GM23338 (cell line): ENCODE data around the gene TBX3. TPM values are rescaled to one million over a fixed set of nuclear protein-coding genes. Genes with fewer than 3 reads are reported as not detected.
A peak's percentile ranks its signal among the peaks of the same experiment; 100 is the strongest.

Experiments
- ATAC-seq: fragments of 200-7000 bp; cut with Tn5 transposase; 3 replicates; pipeline ENCODE4 v1.9.1; 2020
- DNase-seq: peaks from one replicate; pipeline ENCODE4 v3.0.0-alpha.2; 2015; ENCODE audit warnings: low spot score
- H2AFZ ChIP-seq: fragments of 200-600 bp; sonication (generic); 2 replicates; pipeline ENCODE4 v1.8.0; 2016; ENCODE audit warnings: antibody characterized with exemption, mild to moderate bottlenecking, moderate library complexity
- H3F3A ChIP-seq: fragments of 200-600 bp; sonication (generic); replicated peaks from 2 replicates; pipeline ENCODE4 v1.8.0; 2017; ENCODE audit warnings: antibody characterized with exemption, mixed run types, low read depth
- H3K27ac ChIP-seq: fragments of 200-600 bp; sonication (generic); 2 replicates; pipeline ENCODE4 v1.6.1; 2016; ENCODE audit warnings: low read depth
- H3K27me3 ChIP-seq: fragments of 200-600 bp; sonication (generic); 2 replicates; pipeline ENCODE4 v1.8.0; 2016; ENCODE audit warnings: mild to moderate bottlenecking, mixed run types, moderate library complexity; ENCODE audit not compliant: insufficient read depth
- H3K36me3 ChIP-seq: fragments of 200-600 bp; sonication (generic); 2 replicates; pipeline ENCODE4 v1.8.0; 2016; ENCODE audit warnings: mild to moderate bottlenecking; ENCODE audit not compliant: insufficient read depth
- H3K4me1 ChIP-seq: fragments of 200-600 bp; sonication (generic); 2 replicates; pipeline ENCODE4 v1.8.0; 2016; ENCODE audit warnings: mild to moderate bottlenecking, moderate library complexity; ENCODE audit not compliant: insufficient read depth
- H3K4me2 ChIP-seq: fragments of 200-600 bp; sonication (generic); 2 replicates; pipeline ENCODE4 v1.7.1; 2017; ENCODE audit warnings: mixed run types
- H3K4me3 ChIP-seq: fragments of 200-600 bp; sonication (generic); 2 replicates; pipeline ENCODE4 v1.6.1; 2016; ENCODE audit warnings: mixed run types
- H3K79me2 ChIP-seq: fragments of 200-600 bp; sonication (generic); replicated peaks from 2 replicates; pipeline ENCODE4 v1.8.0; 2017; ENCODE audit warnings: mild to moderate bottlenecking; ENCODE audit not compliant: insufficient read depth
- H3K9me2 ChIP-seq: fragments of 200-600 bp; sonication (generic); 2 replicates; pipeline ENCODE4 v1.8.0; 2017; ENCODE audit not compliant: insufficient read depth
- H4K20me1 ChIP-seq: fragments of 200-600 bp; sonication (generic); replicated peaks from 2 replicates; pipeline ENCODE4 v1.8.0; 2017; ENCODE audit warnings: mild to moderate bottlenecking; ENCODE audit not compliant: insufficient read depth
- H3K27ac Mint-ChIP-seq: 2 replicates; pipeline ENCODE4 v1.8.0; 2020; ENCODE audit warnings: inconsistent platforms, mild to moderate bottlenecking, moderate library complexity, mixed read lengths
- H3K27me3 Mint-ChIP-seq: 3 replicates; pipeline ENCODE4 v1.8.0; 2022; ENCODE audit warnings: low read depth, mild to moderate bottlenecking, moderate library complexity, mixed read lengths, inconsistent platforms; ENCODE audit not compliant: insufficient read depth, poor library complexity
- H3K36me3 Mint-ChIP-seq: 3 replicates; pipeline ENCODE4 v1.8.0; 2021; ENCODE audit warnings: low read depth, mild to moderate bottlenecking, inconsistent platforms, moderate library complexity, mixed read lengths
- H3K4me1 Mint-ChIP-seq: 3 replicates; pipeline ENCODE4 v1.8.0; 2020; ENCODE audit warnings: mild to moderate bottlenecking, inconsistent platforms, mixed read lengths
- H3K4me3 Mint-ChIP-seq: 3 replicates; pipeline ENCODE4 v1.8.0; 2021; ENCODE audit warnings: moderate library complexity, mild to moderate bottlenecking, inconsistent platforms, mixed read lengths
- H3K9me3 Mint-ChIP-seq: 3 replicates; pipeline ENCODE4 v1.8.0; 2020; ENCODE audit warnings: moderate library complexity, mild to moderate bottlenecking, inconsistent platforms, mixed read lengths
- CREB1 ChIP-seq: fragments of 250-450 bp; sonication (Bioruptor Pico); IDR thresholded peaks from 2 replicates; pipeline ENCODE4 v1.5.0; 2020; ENCODE audit warnings: low read depth, mild to moderate bottlenecking, moderate library complexity
- CTCF ChIP-seq, 2 experiments: fragments of 200-600 bp in 1 of 2; sonication (generic) in 1 of 2; conservative IDR thresholded peaks; 2 replicates each; pipeline versions ENCODE4 v1.5.1 to v1.6.1; 2016 to 2017; ENCODE audit warnings: antibody characterized with exemption in 2 of 2, low read depth in 2 of 2, mild to moderate bottlenecking in 2 of 2, moderate library complexity in 1 of 2
- EZH2 ChIP-seq: fragments of 200-600 bp; sonication (generic); IDR thresholded peaks from one replicate; pipeline ENCODE4 v1.8.0; 2017; ENCODE audit warnings: antibody characterized with exemption, mild to moderate bottlenecking, low read depth; ENCODE audit not compliant: unreplicated experiment
- EZH2phosphoT487 ChIP-seq: fragments of 200-600 bp; sonication (generic); IDR thresholded peaks from one replicate; pipeline ENCODE4 v1.8.1; 2018; ENCODE audit warnings: antibody characterized with exemption; ENCODE audit not compliant: unreplicated experiment
- JUNB ChIP-seq: IDR thresholded peaks from one replicate; pipeline ENCODE4 v1.6.1; 2016; ENCODE audit warnings: antibody characterized with exemption; ENCODE audit not compliant: unreplicated experiment
- POLR2AphosphoS5 ChIP-seq: IDR thresholded peaks from 2 replicates; pipeline ENCODE4 v1.6.1; 2016; ENCODE audit warnings: antibody characterized with exemption, low read depth
- STAT1 ChIP-seq: IDR thresholded peaks from one replicate; pipeline ENCODE4 v1.6.1; 2016; ENCODE audit warnings: antibody characterized with exemption; ENCODE audit not compliant: unreplicated experiment
- ZNF114 ChIP-seq: fragments of 250-450 bp; sonication (Bioruptor Pico); IDR thresholded peaks from 2 replicates; pipeline ENCODE4 v1.5.0; 2020; ENCODE audit warnings: mild to moderate bottlenecking, moderate library complexity
- ZNF331 ChIP-seq: fragments of 250-450 bp; sonication (Bioruptor Pico); IDR thresholded peaks from 2 replicates; pipeline ENCODE4 v1.5.0; 2020; ENCODE audit warnings: low read depth, mild to moderate bottlenecking, moderate library complexity
- polyA plus RNA-seq: library from polyadenylated mRNA; unstranded; fragments of >200 nt; fragmentation: Nextera tagmentation; extraction: Ambion mirVana; gene quantifications from 2 replicates; pipeline ENCODE4 v1.2.1, GENCODE V29; 2016
- total RNA-seq: library from RNA; depleted of rRNA; stranded (reverse); fragments of >200 nt; shearing (Covaris generic); gene quantifications from 2 replicates; pipeline ENCODE4 v1.2.3, GENCODE V29; 2014
- TF ChIP-seq, protein P1 (sequence below): IDR thresholded peaks from 2 replicates; pipeline ENCODE4 v1.6.1; 2016; ENCODE audit warnings: antibody characterized with exemption
- TF ChIP-seq, protein P2 (sequence below): fragments of 250-450 bp; sonication (Bioruptor Pico); IDR thresholded peaks from 2 replicates; pipeline ENCODE4 v1.5.0; 2020; ENCODE audit warnings: mild to moderate bottlenecking, moderate library complexity

TBX3 gene
- total and polyA plus RNA-seq, 2 experiments from 2014 or later = 0.18 to 0.24 TPM

DNA sequence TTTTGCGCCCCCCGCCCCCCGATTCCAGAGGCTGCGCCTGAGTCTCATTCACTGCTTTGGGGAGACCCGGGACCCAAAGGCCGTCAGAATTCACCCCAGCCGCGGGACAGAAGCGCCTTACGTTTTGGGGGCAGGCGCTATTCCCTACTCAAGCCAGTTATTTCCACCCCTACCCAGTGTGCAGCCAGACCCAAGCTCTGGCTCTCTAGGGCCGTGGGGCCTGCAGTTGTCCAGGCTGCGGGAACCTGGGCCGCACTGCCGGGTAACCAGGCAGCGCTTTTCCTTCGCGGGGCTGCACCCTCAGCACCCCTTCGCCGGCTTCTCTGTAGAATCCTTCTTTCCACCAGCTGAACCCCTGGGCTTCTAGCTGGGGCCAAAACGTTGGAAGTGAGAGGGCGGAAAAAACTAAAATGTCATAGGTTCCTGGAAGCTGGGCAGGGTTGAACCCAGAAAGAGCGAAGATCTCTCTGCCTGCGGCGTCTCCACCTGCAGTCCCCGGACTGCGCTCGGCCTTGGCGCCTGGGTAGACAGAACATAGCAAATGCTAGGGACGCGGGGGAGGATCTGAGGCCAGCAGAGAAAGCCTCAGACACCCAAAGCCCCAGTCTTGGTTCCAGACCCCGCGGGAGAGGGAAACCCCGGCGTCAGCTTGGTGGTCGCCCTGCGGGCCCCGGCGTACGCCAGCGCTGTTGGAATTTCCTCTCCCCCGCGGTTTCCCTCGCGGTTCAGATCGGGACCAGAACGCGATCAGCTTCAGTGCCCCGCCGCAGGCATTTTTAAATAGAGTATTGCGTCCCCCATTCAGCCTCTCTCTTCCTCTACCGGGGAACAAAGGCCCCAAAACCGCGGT is 18.3 kb downstream of the TBX3 start:
- Histone ChIP-seq H3K79me2 (no peaks in the 10 kb centered on the region), H3K27me3 (peaks cover 78% of the 10 kb centered on the region), H3F3A (peaks cover 8% of the 10 kb centered on the region; the same call in 1 of the 2 replicates), H3K4me3 (peak overlapping the region; percentile 53), H3K27ac (no peak overlapping the region), H2AFZ (0 out of 2 replicates have a peak overlapping the region, but pooled peaks have one; percentile 47), H3K4me2 (peak overlapping the region; percentile 85), H4K20me1 (peaks cover 11% of the 10 kb centered on the region), H3K9me2 (no peaks in the 10 kb centered on the region), H3K36me3 (no peaks in the 10 kb centered on the region), H3K4me1 (peaks cover 57% of the 10 kb centered on the region)
- peak; percentile 16 for ATAC-seq
- Mint-ChIP-seq H3K27ac (no peak overlapping the region), H3K27me3 (peaks cover 79% of the 10 kb centered on the region), H3K4me1 (peaks cover 52% of the 10 kb centered on the region), H3K36me3 (no peaks in the 10 kb centered on the region), H3K4me3 (peak overlapping the region; percentile 50; the same call in 2 of the 3 replicates), H3K9me3 (no peaks in the 10 kb centered on the region)
- peak; percentile 65 for DNase-seq
- TF ChIP-seq, protein P1, sequence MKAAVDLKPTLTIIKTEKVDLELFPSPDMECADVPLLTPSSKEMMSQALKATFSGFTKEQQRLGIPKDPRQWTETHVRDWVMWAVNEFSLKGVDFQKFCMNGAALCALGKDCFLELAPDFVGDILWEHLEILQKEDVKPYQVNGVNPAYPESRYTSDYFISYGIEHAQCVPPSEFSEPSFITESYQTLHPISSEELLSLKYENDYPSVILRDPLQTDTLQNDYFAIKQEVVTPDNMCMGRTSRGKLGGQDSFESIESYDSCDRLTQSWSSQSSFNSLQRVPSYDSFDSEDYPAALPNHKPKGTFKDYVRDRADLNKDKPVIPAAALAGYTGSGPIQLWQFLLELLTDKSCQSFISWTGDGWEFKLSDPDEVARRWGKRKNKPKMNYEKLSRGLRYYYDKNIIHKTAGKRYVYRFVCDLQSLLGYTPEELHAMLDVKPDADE = no peak
- TF ChIP-seq, protein P2, sequence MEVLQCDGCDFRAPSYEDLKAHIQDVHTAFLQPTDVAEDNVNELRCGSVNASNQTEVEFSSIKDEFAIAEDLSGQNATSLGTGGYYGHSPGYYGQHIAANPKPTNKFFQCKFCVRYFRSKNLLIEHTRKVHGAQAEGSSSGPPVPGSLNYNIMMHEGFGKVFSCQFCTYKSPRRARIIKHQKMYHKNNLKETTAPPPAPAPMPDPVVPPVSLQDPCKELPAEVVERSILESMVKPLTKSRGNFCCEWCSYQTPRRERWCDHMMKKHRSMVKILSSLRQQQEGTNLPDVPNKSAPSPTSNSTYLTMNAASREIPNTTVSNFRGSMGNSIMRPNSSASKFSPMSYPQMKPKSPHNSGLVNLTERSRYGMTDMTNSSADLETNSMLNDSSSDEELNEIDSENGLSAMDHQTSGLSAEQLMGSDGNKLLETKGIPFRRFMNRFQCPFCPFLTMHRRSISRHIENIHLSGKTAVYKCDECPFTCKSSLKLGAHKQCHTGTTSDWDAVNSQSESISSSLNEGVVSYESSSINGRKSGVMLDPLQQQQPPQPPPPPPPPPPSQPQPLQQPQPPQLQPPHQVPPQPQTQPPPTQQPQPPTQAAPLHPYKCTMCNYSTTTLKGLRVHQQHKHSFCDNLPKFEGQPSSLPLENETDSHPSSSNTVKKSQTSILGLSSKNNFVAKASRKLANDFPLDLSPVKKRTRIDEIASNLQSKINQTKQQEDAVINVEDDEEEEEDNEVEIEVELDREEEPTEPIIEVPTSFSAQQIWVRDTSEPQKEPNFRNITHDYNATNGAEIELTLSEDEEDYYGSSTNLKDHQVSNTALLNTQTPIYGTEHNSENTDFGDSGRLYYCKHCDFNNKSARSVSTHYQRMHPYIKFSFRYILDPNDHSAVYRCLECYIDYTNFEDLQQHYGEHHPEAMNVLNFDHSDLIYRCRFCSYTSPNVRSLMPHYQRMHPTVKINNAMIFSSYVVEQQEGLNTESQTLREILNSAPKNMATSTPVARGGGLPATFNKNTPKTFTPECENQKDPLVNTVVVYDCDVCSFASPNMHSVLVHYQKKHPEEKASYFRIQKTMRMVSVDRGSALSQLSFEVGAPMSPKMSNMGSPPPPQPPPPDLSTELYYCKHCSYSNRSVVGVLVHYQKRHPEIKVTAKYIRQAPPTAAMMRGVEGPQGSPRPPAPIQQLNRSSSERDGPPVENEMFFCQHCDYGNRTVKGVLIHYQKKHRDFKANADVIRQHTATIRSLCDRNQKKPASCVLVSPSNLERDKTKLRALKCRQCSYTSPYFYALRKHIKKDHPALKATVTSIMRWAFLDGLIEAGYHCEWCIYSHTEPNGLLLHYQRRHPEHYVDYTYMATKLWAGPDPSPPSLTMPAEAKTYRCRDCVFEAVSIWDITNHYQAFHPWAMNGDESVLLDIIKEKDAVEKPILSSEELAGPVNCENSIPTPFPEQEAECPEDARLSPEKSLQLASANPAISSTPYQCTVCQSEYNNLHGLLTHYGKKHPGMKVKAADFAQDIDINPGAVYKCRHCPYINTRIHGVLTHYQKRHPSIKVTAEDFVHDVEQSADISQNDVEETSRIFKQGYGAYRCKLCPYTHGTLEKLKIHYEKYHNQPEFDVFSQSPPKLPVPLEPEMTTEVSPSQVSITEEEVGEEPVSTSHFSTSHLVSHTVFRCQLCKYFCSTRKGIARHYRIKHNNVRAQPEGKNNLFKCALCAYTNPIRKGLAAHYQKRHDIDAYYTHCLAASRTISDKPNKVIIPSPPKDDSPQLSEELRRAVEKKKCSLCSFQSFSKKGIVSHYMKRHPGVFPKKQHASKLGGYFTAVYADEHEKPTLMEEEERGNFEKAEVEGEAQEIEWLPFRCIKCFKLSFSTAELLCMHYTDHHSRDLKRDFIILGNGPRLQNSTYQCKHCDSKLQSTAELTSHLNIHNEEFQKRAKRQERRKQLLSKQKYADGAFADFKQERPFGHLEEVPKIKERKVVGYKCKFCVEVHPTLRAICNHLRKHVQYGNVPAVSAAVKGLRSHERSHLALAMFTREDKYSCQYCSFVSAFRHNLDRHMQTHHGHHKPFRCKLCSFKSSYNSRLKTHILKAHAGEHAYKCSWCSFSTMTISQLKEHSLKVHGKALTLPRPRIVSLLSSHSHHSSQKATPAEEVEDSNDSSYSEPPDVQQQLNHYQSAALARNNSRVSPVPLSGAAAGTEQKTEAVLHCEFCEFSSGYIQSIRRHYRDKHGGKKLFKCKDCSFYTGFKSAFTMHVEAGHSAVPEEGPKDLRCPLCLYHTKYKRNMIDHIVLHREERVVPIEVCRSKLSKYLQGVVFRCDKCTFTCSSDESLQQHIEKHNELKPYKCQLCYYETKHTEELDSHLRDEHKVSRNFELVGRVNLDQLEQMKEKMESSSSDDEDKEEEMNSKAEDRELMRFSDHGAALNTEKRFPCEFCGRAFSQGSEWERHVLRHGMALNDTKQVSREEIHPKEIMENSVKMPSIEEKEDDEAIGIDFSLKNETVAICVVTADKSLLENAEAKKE (CRISPR knock-in tag) = no peak
- TF ChIP-seq CREB1 (CRISPR knock-in tag) (no peak), STAT1 (no peak), EZH2 (peak; percentile 98), POLR2AphosphoS5 (no peak), ZNF114 (CRISPR knock-in tag) (no peak), JUNB (no peak), ZNF331 (CRISPR knock-in tag) (no peak), EZH2phosphoT487 (peak; percentile 86), CTCF (conservative IDR thresholded peaks at IDR 0.05; ENCODE audit: low read depth in 2 of 2) (no peak)
